SK-N-SH treated with all-trans-retinoic acid at 6 μM for 48 hours (cell line): ENCODE results near the gene CIT.

Source experiments
- ATAC-seq: fragments of 200-7000 bp; cut with Tn5 transposase; 3 replicates; pipeline ENCODE4 v1.9.1; 2020; ENCODE audit warnings: mild to moderate bottlenecking, moderate library complexity
- ZC3H10 ChIP-seq: fragments of 250-450 bp; sonication (Bioruptor Pico); IDR thresholded peaks from 2 replicates; pipeline ENCODE4 v1.5.1; 2021; ENCODE audit warnings: mild to moderate bottlenecking, moderate library complexity
- ZNF70 ChIP-seq: fragments of 450-650 bp; formaldehyde crosslinking; IDR thresholded peaks from 2 replicates; pipeline ENCODE4 v1.5.0; 2020; ENCODE audit warnings: mild to moderate bottlenecking, moderate library complexity

Gene CIT

GRCh38 chr12:119642986-119643385, 234.1 kb downstream of the CIT start:
- TF ChIP-seq ZNF70 (CRISPR knock-in tag), result no peak
- TF ChIP-seq ZC3H10, result no peak

More at GRCh38 chr12:119642986-119643385, 234.1 kb downstream of the CIT start:
- ATAC-seq, result no peak
